ENCODE results near the gene DHX9. TPM values are rescaled to one million over a fixed set of nuclear protein-coding genes. Genes with fewer than 3 reads are reported as not detected.

The DHX9 gene
- total RNA-seq, 1 experiment from 2014 or later: 336 TPM

DNA sequence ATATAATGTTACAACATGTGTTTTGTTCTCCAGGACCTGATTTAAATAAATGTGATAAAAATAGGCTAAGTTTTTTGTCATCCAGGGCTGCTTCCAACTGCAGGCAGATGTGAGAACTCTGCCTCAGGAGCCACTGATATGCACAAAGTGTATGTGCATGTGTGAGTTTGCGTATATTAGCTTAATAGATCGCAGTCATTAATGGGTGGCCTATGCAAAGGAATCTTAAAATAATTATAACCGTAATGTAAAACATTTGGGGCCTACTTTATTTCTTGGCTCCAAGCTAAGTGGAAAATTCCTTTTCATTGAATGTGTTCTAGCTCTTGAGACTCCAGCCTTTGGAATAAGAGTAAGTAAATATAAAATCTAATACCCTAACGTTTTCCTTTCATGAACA lies 16.8 kb downstream of the DHX9 start:
- no peak overlapping the region for H2BK5ac ChIP-seq (ENCODE audit: insufficient read length, low read length)
- H3K4ac ChIP-seq (ENCODE audit: low read depth, low read length): no peak overlapping the region
- no peak for DNase-seq
- H3K4me1 ChIP-seq (ENCODE audit: insufficient read depth, low read length): no peaks in the 10 kb centered on the region
- Mint-ChIP-seq H3K4me3 (no peak overlapping the region), H3K9me3 (no peaks in the 10 kb centered on the region), H3K27ac (no peak overlapping the region), H3K4me1 (no peaks in the 10 kb centered on the region), H3K36me3 (ENCODE audit: insufficient read depth in 1 of 3, low read depth in 3 of 3) (peaks cover 82 to 99% (median 97%) of the 10 kb centered on the region in 3 experiments; a peak in 6 of 7 replicates), H3K27me3 (ENCODE audit: low read depth) (no peaks in the 10 kb centered on the region)
- no CpG with 5 or more reads among the region's 4 CpGs for WGBS (ENCODE audit: extremely low coverage, insufficient read length, low lambda C conversion rate)
- no peak overlapping the region for H2BK12ac ChIP-seq (ENCODE audit: insufficient read length, low read depth, low read length)
- H2BK20ac ChIP-seq (ENCODE audit: low read depth, low read length, poor library complexity, severe bottlenecking): no peak overlapping the region
- no peak overlapping the region for H4K91ac ChIP-seq (ENCODE audit: insufficient read length, low read depth, low read length)
- peaks cover 3% of the 10 kb centered on the region; the same call in 1 of the 2 replicates for H3K79me2 ChIP-seq (ENCODE audit: insufficient read depth, low read length)
- no peak overlapping the region for H3K14ac ChIP-seq (ENCODE audit: insufficient read depth, low read length)
- H3K56ac ChIP-seq (ENCODE audit: insufficient read length, low read depth, low read length): no peak overlapping the region
- H3K9me3 ChIP-seq (ENCODE audit: control insufficient read depth, low read depth, low read length): no peaks in the 10 kb centered on the region
- H3K23ac ChIP-seq (ENCODE audit: insufficient read length, low read depth, low read length): no peak overlapping the region
- no peak overlapping the region for H3K9ac ChIP-seq (ENCODE audit: extremely low read depth, insufficient read length, low read length)
- no peak overlapping the region for H3K27ac ChIP-seq (ENCODE audit: insufficient read length, low read depth, low read length)
- H2AFZ ChIP-seq (ENCODE audit: low read length): no peak overlapping the region
- no peak overlapping the region for H3K18ac ChIP-seq (ENCODE audit: insufficient read length, low read depth, low read length)
- H3K4me2 ChIP-seq (ENCODE audit: insufficient read depth, insufficient read length, low read length): no peak overlapping the region
- no peaks in the 10 kb centered on the region for H3K27me3 ChIP-seq (ENCODE audit: insufficient read depth, low read length)
- no peak overlapping the region for H3T11ph ChIP-seq (ENCODE audit: low read length)
- no peaks in the 10 kb centered on the region for H4K20me1 ChIP-seq (ENCODE audit: control insufficient read depth, insufficient read depth, insufficient read length)
- TF ChIP-seq, protein P1, sequence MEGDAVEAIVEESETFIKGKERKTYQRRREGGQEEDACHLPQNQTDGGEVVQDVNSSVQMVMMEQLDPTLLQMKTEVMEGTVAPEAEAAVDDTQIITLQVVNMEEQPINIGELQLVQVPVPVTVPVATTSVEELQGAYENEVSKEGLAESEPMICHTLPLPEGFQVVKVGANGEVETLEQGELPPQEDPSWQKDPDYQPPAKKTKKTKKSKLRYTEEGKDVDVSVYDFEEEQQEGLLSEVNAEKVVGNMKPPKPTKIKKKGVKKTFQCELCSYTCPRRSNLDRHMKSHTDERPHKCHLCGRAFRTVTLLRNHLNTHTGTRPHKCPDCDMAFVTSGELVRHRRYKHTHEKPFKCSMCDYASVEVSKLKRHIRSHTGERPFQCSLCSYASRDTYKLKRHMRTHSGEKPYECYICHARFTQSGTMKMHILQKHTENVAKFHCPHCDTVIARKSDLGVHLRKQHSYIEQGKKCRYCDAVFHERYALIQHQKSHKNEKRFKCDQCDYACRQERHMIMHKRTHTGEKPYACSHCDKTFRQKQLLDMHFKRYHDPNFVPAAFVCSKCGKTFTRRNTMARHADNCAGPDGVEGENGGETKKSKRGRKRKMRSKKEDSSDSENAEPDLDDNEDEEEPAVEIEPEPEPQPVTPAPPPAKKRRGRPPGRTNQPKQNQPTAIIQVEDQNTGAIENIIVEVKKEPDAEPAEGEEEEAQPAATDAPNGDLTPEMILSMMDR (conservative IDR thresholded peaks at IDR 0.05): no peak
- H4K5ac ChIP-seq (ENCODE audit: insufficient read length, low read depth, low read length): no peak overlapping the region
- no peak overlapping the region for H4K8ac ChIP-seq (replicated peaks; ENCODE audit: insufficient read length, low read depth, low read length)
- H2BK120ac ChIP-seq (ENCODE audit: low read depth, low read length, poor library complexity, severe bottlenecking): no peak overlapping the region
- no peaks in the 10 kb centered on the region for H3K23me2 ChIP-seq (ENCODE audit: insufficient read length, low read depth, low read length, poor library complexity, severe bottlenecking)
- H2AK5ac ChIP-seq (ENCODE audit: insufficient read length, low read length): no peak overlapping the region
- H3K79me1 ChIP-seq (ENCODE audit: insufficient read depth, low read depth, low read length, poor library complexity, severe bottlenecking): peaks cover 9% of the 10 kb centered on the region
- no peak overlapping the region for H2BK15ac ChIP-seq (ENCODE audit: low read depth, low read length)
